IMR-90 (cell line): Measurements from ENCODE around the gene SLC22A31. TPM values are rescaled to one million over a fixed set of nuclear protein-coding genes. Genes with fewer than 3 reads are reported as not detected.

ENCODE experiments used
- ATAC-seq: fragments of 200-7000 bp; cut with Tn5 transposase; 2 replicates; pipeline ENCODE4 v1.9.1; 2020; ENCODE audit warnings: low read depth, mild to moderate bottlenecking, moderate library complexity
- BruUV-seq: library from RNA; stranded (reverse); fragments of 400-500 nt; replicated peaks from 2 replicates; lab custom pipeline; 2021; lab: Mats Ljungman, UMichigan
- CTCF ChIA-PET: fragments of 300-600 bp; formaldehyde crosslinking; extraction: SDS; loops from one replicate; lab custom pipeline; 2021; ENCODE audit warnings: antibody characterized with exemption; lab: Yijun Ruan, JAX
- POLR2A ChIA-PET: fragments of 300-600 bp; sonication (Branson Sonifier 250); formaldehyde crosslinking; loops from one replicate; lab custom pipeline; 2022; ENCODE audit warnings: antibody characterized with exemption; ENCODE audit not compliant: unreplicated experiment; lab: Charles Lee
- DNase-seq: peaks from one replicate; pipeline ENCODE4 v3.0.0; 2013
- H2AFZ ChIP-seq: replicated peaks from 2 replicates; pipeline ENCODE3; 2013; ENCODE audit warnings: low read length, mild to moderate bottlenecking; ENCODE audit not compliant: poor library complexity
- H2AK5ac ChIP-seq: 2 replicates; pipeline ENCODE4 v1.6.1; 2013; ENCODE audit warnings: low read depth, low read length, inconsistent platforms
- H2AK9ac ChIP-seq: replicated peaks from 2 replicates; pipeline ENCODE3; 2013; ENCODE audit warnings: mild to moderate bottlenecking, low read depth, low read length, moderate library complexity; ENCODE audit not compliant: poor library complexity
- H2BK120ac ChIP-seq: 2 replicates; pipeline ENCODE4 v1.6.1; 2013; ENCODE audit warnings: low read depth, low read length, inconsistent platforms
- H2BK15ac ChIP-seq: 3 replicates; pipeline ENCODE4 v1.6.1; 2013; ENCODE audit warnings: low read depth, low read length, inconsistent platforms
- H2BK20ac ChIP-seq: 2 replicates; pipeline ENCODE4 v1.6.1; 2013; ENCODE audit warnings: low read depth, mild to moderate bottlenecking, inconsistent platforms, low read length, moderate library complexity
- H2BK5ac ChIP-seq: 2 replicates; pipeline ENCODE4 v1.6.1; 2013; ENCODE audit warnings: mild to moderate bottlenecking, low read depth, low read length, inconsistent platforms; ENCODE audit not compliant: poor library complexity, severe bottlenecking
- H3K14ac ChIP-seq: replicated peaks from 2 replicates; pipeline ENCODE4 v1.6.1; 2013; ENCODE audit warnings: low read depth, low read length, inconsistent platforms
- H3K18ac ChIP-seq: 2 replicates; pipeline ENCODE4 v1.6.1; 2013; ENCODE audit warnings: low read depth, low read length, control low read depth
- H3K23ac ChIP-seq: 2 replicates; pipeline ENCODE4 v1.6.1; 2013; ENCODE audit warnings: low read depth, low read length, inconsistent platforms
- H3K27ac ChIP-seq: 2 replicates; pipeline ENCODE4 v1.5.1; 2013; ENCODE audit warnings: mild to moderate bottlenecking, control low read depth, low read length; ENCODE audit not compliant: insufficient read depth
- H3K27me3 ChIP-seq: 2 replicates; pipeline ENCODE4 v1.6.1; 2013; ENCODE audit warnings: low read length; ENCODE audit not compliant: control insufficient read depth, insufficient read depth
- H3K36me3 ChIP-seq: 2 replicates; pipeline ENCODE4 v1.6.1; 2013; ENCODE audit warnings: low read length, mixed read lengths; ENCODE audit not compliant: control insufficient read depth, insufficient read depth
- H3K4ac ChIP-seq: 2 replicates; pipeline ENCODE4 v1.6.1; 2013; ENCODE audit warnings: low read depth, low read length, inconsistent platforms
- H3K4me1 ChIP-seq: 2 replicates; pipeline ENCODE4 v1.6.1; 2013; ENCODE audit warnings: low read length, mixed read lengths; ENCODE audit not compliant: control insufficient read depth, insufficient read depth
- H3K4me2 ChIP-seq: 2 replicates; pipeline ENCODE4 v1.6.1; 2013; ENCODE audit warnings: low read depth, mild to moderate bottlenecking, control low read depth, low read length, moderate library complexity
- H3K4me3 ChIP-seq: 2 replicates; pipeline ENCODE4 v1.5.1; 2013; ENCODE audit warnings: low read depth, mild to moderate bottlenecking, control low read depth, low read length, moderate library complexity; ENCODE audit not compliant: insufficient read depth
- H3K56ac ChIP-seq: 2 replicates; pipeline ENCODE4 v1.6.1; 2013; ENCODE audit warnings: low read length, inconsistent platforms; ENCODE audit not compliant: insufficient read depth; ENCODE audit errors: extremely low read depth
- H3K79me1 ChIP-seq, 2 experiments: 2 replicates each; pipeline ENCODE4 v1.6.1; 2013; ENCODE audit warnings: low read length in 2 of 2, inconsistent platforms in 1 of 2, low read depth in 1 of 2
- H3K9ac ChIP-seq: 2 replicates; pipeline ENCODE4 v1.6.1; 2013; ENCODE audit warnings: low read depth, low read length, control low read depth
- H3K9me1 ChIP-seq: 2 replicates; pipeline ENCODE4 v1.6.1; 2013; ENCODE audit warnings: low read length, inconsistent platforms; ENCODE audit not compliant: insufficient read depth
- H3K9me3 ChIP-seq: 2 replicates; pipeline ENCODE4 v1.6.1; 2013; ENCODE audit warnings: low read length; ENCODE audit not compliant: control insufficient read depth, insufficient read depth
- H4K20me1 ChIP-seq: 2 replicates; pipeline ENCODE4 v1.6.1; 2013; ENCODE audit warnings: low read length, inconsistent platforms; ENCODE audit not compliant: insufficient read depth
- H4K5ac ChIP-seq: 2 replicates; pipeline ENCODE4 v1.6.1; 2013; ENCODE audit warnings: mild to moderate bottlenecking, low read depth, low read length, control low read depth
- H4K8ac ChIP-seq, 2 experiments: 2 replicates each; pipeline ENCODE4 v1.6.1; 2013; ENCODE audit warnings: low read depth in 2 of 2, low read length in 2 of 2, control low read depth in 1 of 2, inconsistent platforms in 1 of 2
- H4K91ac ChIP-seq: 2 replicates; pipeline ENCODE4 v1.6.1; 2013; ENCODE audit warnings: low read depth, low read length, inconsistent platforms; ENCODE audit not compliant: insufficient read depth
- MAFK ChIP-seq: IDR thresholded peaks from 2 replicates; pipeline ENCODE4 v1.6.1; 2012; ENCODE audit warnings: low read depth, low read length, improper control_type of control experiment
- MXI1 ChIP-seq: IDR thresholded peaks from 2 replicates; pipeline ENCODE4 v1.6.1; 2012; ENCODE audit warnings: low read depth, mild to moderate bottlenecking, low read length, moderate library complexity, borderline replicate concordance
- POLR2A ChIP-seq: IDR thresholded peaks from 2 replicates; pipeline ENCODE4 v1.6.1; 2012; ENCODE audit warnings: mild to moderate bottlenecking, low read depth, low read length
- RAD21 ChIP-seq: IDR thresholded peaks from 2 replicates; pipeline ENCODE4 v1.6.1; 2012; ENCODE audit warnings: low read length, improper control_type of control experiment
- SMC3 ChIP-seq: fragments of 150-350 bp; IDR thresholded peaks from 2 replicates; pipeline ENCODE4 v1.6.1; 2016; ENCODE audit warnings: low read depth, mild to moderate bottlenecking, antibody characterized with exemption, low read length, moderate library complexity
- WGBS, 2 experiments: methylation state at CpG; one replicate each; pipeline versions ENCODE4 v1.1.5 to v1.1.7; 2013; ENCODE audit warnings: missing lambda C conversion rate in 2 of 2; ENCODE audit not compliant: insufficient read length in 1 of 2; ENCODE audit errors: extremely low coverage in 2 of 2; 5-methylcytosine and 5-hydroxymethylcytosine counted together
- dilution Hi-C: fragments of 300-500 bp; cut with HindIII; formaldehyde crosslinking; loops from one replicate; pipeline ENCODE4 v1.14.3; 2018; ENCODE audit warnings: low sequenced_read_pairs; ENCODE audit not compliant: unreplicated experiment
- in situ Hi-C: fragments of 300-500 bp; cut with MboI; formaldehyde crosslinking; loops from 3 replicates; pipeline ENCODE4 v1.14.3; 2019; ENCODE audit warnings: low sequenced_read_pairs, inconsistent platforms, mixed read lengths
- intact Hi-C: fragments of 100-400 bp; cut with micrococcal nuclease; formaldehyde crosslinking; loops from 2 replicates; pipeline ENCODE4 v1.10.0; 2022
- polyA plus RNA-seq, 3 experiments: library from polyadenylated mRNA; depleted of rRNA; stranded (reverse); fragments of >200 nt; gene quantifications; 2 replicates each; pipeline ENCODE4 v1.2.3, GENCODE V29; 2012; ENCODE audit warnings: low replicate concordance in 1 of 3
- total RNA-seq: library from RNA; depleted of rRNA; stranded (reverse); fragments of >200 nt; gene quantifications from 2 replicates; pipeline ENCODE4 v1.2.3, GENCODE V29; 2012
- TF ChIP-seq, protein P1 (sequence below): fragments of 150-350 bp; IDR thresholded peaks from 2 replicates; pipeline ENCODE4 v1.6.1; 2017; ENCODE audit warnings: mild to moderate bottlenecking, antibody characterized with exemption, low read length, low read depth

Gene SLC22A31
- total and polyA plus RNA-seq, 2 of the 4 experiments (the other 2 are of a cell fraction) = 0.18 to 5.5 TPM

DNA sequence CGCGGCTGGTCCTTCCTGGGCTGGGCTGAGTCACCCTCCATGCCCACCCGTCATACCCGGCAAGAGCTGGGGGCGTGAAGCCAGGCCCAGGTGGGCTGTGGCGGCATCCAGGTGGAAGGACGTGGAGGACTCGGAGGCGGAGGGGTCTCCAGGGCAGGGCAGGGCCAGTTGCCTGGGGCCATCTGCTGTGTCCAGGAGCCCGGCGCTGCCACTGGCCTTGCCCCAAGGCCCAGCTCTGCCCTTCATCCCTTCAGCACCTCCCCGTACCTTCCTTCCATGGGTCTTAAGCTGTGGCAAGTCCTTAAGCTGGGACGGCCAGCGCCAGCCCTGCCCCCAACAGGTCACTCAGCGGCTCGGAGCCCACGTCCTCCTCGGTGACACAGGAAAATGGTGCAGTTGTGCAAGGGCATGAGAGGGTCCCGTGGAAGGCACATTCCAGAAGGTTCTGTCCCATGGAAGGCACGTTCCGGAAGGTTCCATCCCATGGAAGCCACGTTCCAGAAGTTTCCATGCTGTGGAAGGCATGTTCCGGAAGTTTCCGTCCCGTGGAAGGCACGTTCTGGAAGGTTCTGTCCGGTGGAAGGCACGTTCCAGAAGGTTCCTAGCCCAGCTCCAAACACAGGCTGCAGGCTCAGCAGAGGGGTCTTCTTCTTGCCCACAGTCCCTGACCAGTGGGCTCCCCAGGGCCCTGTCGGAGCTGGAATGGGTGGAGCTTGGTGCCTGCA lies 39.2 kb downstream of the SLC22A31 start:
- no peak overlapping the region for H3K23ac ChIP-seq
- no peaks in the 10 kb centered on the region for H3K36me3 ChIP-seq
- no peak overlapping the region for H3K9ac ChIP-seq
- CTCF ChIA-PET = no interaction called here
- no peak overlapping the region for H3K56ac ChIP-seq
- DNase-seq (no peak), ATAC-seq (no peak)
- no peaks in the 10 kb centered on the region for H3K79me1 ChIP-seq
- no peaks in the 10 kb centered on the region for H3K4me1 ChIP-seq
- H3K9me3 ChIP-seq = no peaks in the 10 kb centered on the region
- no peak overlapping the region for H2BK15ac ChIP-seq
- H3K14ac ChIP-seq = no peak overlapping the region
- dilution Hi-C loops = no loop called here
- WGBS, 2 experiments = 59% methylated on average over 9 of the region's 29 CpGs; no CpG with 5 or more reads in 1 of the 2 experiments
- H4K5ac ChIP-seq = no peak overlapping the region
- intact Hi-C loops = no loop called here
- H4K20me1 ChIP-seq = 0 out of 2 replicates have a peak, but pooled peaks cover 3% of the 10 kb centered on the region
- TF ChIP-seq MAFK (no peak), RAD21 (no peak), MXI1 (no peak), SMC3 (no peak), POLR2A (no peak)
- TF ChIP-seq, protein P1, sequence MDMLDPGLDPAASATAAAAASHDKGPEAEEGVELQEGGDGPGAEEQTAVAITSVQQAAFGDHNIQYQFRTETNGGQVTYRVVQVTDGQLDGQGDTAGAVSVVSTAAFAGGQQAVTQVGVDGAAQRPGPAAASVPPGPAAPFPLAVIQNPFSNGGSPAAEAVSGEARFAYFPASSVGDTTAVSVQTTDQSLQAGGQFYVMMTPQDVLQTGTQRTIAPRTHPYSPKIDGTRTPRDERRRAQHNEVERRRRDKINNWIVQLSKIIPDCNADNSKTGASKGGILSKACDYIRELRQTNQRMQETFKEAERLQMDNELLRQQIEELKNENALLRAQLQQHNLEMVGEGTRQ = no peak
- H2AK9ac ChIP-seq = no peak overlapping the region
- H3K9me1 ChIP-seq = no peaks in the 10 kb centered on the region
- no peak overlapping the region for H3K18ac ChIP-seq
- H3K27ac ChIP-seq = no peak overlapping the region
- H2BK5ac ChIP-seq = no peak overlapping the region
- H3K4me3 ChIP-seq = no peak overlapping the region
- no peak overlapping the region for H2BK120ac ChIP-seq
- no TSS peak for BruUV-seq
- no peak overlapping the region for H2AFZ ChIP-seq
- no peak overlapping the region for H4K8ac ChIP-seq
- no peak overlapping the region for H3K4ac ChIP-seq
- H2BK20ac ChIP-seq = no peak overlapping the region
- H4K91ac ChIP-seq = no peak overlapping the region
- POLR2A ChIA-PET = no interaction called here
- in situ Hi-C loops = loop anchor here (10.0 kb wide), 1 partner anchor 416 kb away; no protein-coding TSS in a partner anchor
- no peak overlapping the region for H3K4me2 ChIP-seq
- peaks cover 6% of the 10 kb centered on the region for H3K27me3 ChIP-seq
- no peak overlapping the region for H2AK5ac ChIP-seq
